ENCODE results near the gene CCDC39.
A peak's percentile ranks its signal among the peaks of the same experiment; 100 is the strongest.
"Not testable (repeated sequence)": the region's sequence is repeated elsewhere in the genome, so short reads cannot be mapped to it uniquely, and the experiment has no call there.

CCDC39 gene

DNA sequence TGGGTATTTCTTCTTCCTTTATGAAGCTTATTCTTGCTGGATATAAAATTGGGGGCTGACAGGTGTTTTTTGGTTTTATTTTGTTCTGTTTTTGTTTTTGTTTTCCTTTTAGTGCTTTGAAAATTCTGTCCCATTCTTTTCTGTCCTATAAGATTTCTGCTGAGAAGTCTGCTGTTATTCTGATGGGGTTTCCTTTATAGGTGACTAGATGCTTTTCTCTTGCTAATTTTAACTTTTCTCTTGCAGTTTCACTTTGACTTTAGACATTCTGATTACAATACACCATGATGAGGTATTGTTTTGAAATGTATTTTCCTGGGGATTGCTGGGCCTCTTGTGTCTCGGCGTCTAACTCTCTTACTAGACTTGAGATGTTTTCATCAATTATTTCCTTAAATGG is 54.6 kb downstream of the CCDC39 start:
- no peak for DNase-seq (ENCODE audit: low read depth in 3 of 3)

DNA sequence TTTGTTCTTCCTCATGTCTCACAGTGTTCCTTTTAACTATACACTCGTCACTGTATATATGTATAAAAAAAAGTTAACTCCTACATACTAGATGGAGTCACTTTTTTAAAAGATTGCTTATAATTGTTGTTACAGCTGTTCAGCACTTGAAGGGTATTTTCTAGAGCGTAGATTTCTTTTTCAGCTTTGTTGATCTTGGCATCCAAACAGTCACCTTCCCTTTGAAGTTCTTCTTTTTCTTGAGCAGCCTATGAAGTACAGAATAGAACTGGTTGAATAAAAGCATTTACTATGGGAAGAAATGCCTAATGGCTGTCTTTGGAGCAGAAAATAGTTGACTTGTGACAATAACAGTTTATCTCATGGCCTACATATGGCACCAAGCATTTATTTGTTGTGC is 59.6 kb downstream of the CCDC39 start:
- no peak for DNase-seq (ENCODE audit: low read depth in 3 of 3)

DNA sequence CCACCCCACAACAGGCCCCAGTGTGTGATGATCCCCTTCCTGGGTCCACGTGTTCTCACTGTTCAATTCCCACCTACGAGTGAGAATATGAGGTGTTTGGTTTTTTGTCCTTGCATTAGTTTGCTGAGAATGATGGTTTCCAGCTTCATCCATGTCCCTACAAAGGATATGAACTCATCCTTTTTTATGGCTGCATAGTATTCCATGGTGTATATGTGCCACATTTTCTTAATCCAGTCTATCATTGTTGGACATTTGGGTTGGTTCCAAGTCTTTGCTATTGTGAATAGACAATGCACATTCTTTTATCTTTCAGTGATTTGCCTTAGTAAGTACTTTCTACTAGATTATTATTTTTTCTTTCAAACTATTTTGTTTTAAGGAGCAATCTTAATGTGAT is 60.7 kb downstream of the CCDC39 start:
- not testable (repeated sequence) for DNase-seq (ENCODE audit: low read depth in 3 of 3)

DNA sequence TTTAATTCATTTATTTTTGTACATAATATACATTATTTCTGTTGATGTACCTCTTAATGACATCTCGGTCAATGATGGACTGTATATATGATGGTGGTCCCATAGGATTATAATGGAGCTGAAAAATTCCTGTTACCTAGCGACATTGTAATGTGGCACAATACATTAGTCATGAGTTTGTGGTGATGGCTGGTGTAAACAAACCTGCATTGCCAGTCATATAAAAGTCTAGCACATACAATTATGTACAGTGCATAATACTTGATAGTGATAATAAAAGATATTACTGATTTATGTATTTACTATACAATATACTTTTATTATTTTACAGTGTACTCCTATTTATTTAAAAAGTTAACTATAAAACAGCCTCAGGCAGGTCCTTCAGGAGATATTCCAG is 62.2 kb downstream of the CCDC39 start:
- DNase-seq (ENCODE audit: low read depth in 3 of 3): no peak

DNA sequence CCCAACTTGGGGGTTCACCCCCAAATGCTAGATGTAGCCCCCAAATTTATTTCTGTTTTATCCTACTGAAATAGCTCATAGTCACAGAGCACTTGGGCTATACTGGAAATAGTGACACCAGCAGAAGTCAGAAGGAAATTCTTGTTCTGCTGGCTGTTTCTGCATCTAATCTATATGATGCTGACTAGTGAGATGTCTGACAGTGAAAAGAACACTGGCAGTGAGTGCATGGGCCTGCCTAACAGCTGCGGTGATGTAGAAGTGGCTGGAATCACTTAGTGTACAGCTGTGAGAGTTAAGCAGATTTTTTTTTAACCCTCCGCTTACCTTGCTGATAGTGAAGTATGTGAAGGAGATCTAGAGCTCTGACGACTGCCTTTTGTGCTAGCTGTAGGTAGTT is 63.3 kb downstream of the CCDC39 start:
- no peak for DNase-seq (ENCODE audit: low read depth in 3 of 3)

DNA sequence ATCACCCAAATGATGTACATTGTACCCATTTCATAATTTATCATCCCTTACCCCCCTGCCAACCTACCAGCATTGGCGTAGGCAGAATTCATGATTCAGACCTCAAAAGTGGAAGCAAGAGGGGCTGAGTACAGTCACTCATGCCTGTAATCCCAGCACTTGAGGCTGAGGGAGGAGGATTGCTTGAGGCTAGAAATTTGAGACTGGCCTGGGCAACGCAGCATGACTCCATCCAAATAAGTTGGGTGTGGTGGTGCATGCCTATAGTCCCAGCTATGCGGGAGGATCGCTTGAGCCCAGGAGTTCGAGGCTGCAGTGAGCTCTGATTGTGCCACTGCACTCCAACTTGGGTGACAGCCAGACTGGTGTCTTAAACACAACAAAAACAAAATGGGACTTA is 66.9 kb downstream of the CCDC39 start:
- no peak for DNase-seq (ENCODE audit: low read depth in 3 of 3)

DNA sequence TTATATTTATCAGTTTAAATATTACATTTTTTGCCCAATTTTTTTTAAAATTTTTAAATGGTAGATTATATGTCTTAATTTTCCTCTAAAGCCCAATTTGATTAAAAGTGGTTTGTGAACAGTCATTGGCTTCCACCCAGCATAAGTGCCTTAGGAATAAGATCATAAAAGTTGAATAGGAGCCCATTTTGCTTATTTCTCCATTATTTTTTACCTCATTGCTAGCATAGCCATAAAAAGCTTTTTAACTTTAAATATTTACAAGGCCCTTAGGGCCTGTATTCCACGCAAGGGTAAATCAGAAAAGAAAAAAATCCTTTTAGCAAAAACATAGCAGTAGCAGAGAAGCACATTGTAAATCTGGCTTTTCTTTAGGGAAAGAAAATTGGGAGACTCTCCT is 68.3 kb downstream of the CCDC39 start:
- no peak for DNase-seq (ENCODE audit: low read depth in 3 of 3)

DNA sequence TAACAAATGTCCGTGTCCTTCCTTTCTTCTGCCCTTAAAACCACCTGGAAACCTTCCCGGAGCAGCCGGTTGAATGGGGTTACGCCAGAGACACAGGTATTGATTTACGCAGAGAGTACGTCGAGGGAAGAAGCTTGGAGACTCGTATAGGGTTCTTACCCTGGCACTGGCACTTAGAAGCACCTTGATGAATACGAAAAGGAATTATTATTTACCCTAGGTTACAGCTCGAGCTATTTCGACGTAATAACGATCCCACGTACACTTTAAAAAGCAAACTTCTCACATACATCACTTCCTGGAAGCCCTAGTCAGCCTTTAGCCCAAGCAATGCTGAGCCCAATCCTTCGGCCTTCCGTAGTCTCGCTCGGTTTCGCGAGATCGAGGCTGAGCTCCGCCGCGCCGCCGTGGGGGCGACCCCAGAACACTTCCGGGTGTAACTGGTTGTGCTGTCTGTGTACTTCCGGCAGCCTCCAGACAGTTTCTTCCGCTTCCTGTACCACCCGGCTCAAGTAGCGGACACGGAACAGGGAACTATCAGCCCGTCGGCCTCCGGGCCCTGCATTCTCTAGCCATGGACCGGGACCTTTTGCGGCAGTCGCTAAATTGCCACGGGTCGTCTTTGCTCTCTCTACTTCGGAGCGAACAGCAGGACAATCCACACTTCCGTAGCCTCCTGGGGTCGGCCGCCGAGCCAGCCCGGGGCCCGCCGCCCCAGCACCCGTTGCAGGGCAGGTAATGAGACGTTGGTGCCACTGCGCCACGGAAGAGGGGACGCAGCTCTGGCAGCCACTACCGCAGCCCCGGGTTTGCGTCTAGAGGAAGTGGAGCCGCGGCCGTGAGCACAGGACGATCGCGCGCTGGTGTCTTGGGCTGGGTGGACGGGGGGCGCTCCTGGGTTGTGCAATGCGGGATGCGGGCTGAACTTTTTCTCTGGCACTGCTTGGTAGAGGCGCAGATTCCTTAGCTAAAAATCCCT is 77.3 kb downstream of the CCDC39 start, which contains the start of gene TTC14:
TSS of gene TTC14 (plus strand) at position 476 of the 979 bp plus-strand sequence. CDS start at position 575, 99 bp downstream.
- DNase-seq (ENCODE audit: low read depth in 3 of 3): peak; percentile 84 to 91 (median 86)

DNA sequence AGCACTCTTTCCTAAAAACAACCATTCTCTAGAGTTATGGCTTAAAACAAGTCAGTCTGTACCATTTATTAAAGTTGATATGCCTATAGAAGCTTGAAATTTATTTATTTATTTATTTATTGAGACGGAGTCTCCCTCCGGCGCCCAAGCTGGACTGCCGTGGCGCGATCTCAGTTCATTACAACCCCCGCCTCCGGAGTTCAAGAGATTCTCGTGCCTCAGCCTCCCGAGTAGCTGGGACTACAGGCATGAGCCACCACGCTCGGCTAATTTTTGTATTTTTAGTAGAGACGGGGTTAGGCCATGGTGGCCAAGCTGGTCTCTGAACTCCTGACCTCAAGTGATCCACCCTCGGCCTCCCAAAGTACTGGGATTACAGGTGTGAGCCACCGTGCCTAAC is 78.8 kb downstream of the CCDC39 start:
- no peak for DNase-seq (ENCODE audit: low read depth in 3 of 3)

DNA sequence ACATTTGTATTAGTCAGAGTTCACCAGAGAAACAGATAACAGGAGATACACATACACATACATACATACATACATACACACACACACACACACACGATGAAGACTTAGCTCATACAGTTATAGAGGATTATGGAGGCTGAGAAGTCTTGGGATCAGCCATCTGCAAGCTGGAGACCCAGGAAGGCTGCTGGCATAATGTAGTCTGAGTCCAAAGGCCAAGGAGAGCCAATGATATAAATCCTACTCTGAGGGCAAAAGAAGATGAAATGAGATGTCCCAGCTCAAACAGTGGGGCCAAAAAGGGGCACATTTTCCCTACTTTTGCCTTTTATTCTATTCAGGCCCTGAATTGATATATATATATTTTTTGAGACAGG is 83.7 kb downstream of the CCDC39 start:
- DNase-seq (ENCODE audit: low read depth in 3 of 3): no peak

DNA sequence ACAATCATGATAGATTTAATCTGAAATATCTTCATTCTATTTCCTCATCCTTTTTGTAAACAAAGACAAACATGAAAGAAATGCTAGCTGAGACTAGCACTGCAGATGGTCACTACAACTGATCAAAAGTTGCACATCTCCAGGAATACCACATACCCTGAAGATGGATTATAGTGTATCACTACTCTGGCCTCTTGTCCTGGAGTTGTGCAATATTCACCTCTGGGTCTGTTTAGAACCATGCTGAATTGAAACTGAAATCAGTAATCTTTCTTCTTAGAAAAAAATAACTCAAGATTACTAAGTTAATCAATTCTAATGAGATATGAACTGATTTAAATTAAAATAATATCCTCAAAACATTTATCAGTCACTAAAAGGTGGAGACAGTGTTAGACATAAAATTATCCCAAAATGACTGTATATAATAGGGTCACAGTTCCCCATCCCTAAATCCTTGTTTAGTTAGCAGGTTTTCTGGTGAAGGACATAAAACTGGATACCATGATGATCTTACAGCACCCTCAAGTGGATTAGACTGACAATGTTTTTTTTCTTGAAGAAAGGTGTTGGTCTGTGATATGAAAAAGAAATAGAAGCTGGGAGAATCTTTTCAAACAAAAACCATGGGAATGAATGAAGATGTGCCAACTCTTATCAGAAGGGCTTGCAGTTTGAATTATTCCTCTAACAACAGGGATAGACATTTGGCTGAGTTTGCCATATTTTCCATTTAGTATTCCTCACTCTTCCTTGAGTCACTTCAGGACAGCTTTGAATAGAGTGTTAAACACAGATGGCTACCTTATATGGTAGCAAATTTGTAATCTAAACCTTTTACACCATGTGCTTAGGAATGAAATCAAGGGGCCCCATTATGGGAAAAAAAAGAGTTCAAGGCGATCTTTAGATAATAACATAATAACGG is 84.4 kb downstream of the CCDC39 start:
- DNase-seq (ENCODE audit: low read depth in 3 of 3): no peak

DNA sequence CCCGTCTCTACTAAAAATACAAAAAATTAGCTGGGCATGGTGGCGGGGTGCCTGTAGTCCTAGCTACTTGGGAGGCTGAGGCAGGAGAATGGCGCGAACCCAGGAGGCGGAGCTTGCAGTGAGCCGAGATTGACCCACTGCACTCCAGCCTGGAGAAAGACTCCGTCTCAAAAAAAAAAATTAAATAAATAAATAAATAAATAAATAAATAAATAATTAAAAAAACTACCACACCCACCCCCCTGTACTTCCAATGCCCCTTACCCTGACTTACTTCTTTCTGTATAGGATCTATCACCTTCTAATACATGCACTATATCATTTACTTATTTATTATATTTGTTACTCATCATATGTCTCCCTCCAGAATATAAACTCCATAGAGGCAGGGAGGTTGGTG is 85.7 kb downstream of the CCDC39 start:
- not testable (repeated sequence) for DNase-seq (ENCODE audit: low read depth in 3 of 3)

DNA sequence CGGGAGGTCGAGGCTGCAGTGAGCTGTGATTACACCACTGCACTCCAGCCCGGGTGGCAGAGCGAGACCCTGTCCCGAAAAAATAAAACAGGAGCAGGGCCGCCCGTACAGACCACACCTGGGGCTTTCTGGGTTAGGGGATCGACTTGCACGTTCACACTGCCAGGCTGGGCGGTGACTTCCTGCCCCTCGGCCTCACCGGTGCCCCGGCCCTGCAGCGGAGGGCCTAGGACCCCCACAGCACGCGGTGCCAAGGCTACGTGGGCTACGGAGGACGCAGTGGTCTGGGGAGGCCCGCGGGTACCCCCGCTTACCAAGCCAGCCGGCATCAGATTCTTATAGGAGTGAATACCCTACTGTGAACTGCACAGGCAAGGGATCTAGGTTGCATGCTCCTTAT is 88.9 kb downstream of the CCDC39 start:
- DNase-seq (ENCODE audit: low read depth in 3 of 3): no peak

DNA sequence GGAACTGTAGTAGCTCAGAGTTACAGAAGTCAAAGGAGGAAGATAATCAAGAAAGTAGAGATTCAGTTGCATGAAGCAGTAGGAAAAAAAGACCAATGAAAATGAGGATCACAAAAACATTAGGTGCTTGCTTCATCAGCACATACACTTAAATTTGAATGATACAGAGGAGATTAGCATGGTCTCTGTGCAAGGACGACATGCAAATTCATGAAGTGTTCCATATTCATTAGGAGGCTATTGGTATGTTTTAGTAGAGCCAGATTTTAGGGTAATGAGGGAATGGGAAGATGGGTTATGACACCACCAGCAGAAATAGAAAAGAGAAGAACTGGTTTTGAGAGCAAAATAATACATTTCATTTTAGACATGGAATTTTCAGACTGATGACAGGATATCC is 98.4 kb downstream of the CCDC39 start:
- no peak for DNase-seq (ENCODE audit: low read depth in 3 of 3)

DNA sequence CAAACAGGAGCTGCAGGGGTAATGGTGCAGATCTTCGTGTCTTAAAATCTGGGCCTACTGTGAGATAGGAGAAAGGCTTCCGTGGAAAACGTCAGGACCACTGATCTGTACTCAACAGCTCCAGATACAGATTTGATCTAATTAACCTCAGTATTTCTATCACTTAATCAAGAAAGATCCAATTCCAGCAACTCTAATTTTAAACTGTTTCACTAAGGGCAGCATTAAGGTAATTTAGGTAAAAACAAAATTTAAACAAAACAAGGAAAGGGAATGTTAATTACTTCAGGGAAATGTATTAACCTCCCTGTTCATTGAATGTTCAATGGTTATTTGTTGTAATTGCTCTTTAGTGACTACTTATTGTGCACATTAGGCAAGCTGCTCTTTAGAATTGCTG is 103.7 kb downstream of the CCDC39 start:
- DNase-seq (ENCODE audit: low read depth in 3 of 3): no peak

DNA sequence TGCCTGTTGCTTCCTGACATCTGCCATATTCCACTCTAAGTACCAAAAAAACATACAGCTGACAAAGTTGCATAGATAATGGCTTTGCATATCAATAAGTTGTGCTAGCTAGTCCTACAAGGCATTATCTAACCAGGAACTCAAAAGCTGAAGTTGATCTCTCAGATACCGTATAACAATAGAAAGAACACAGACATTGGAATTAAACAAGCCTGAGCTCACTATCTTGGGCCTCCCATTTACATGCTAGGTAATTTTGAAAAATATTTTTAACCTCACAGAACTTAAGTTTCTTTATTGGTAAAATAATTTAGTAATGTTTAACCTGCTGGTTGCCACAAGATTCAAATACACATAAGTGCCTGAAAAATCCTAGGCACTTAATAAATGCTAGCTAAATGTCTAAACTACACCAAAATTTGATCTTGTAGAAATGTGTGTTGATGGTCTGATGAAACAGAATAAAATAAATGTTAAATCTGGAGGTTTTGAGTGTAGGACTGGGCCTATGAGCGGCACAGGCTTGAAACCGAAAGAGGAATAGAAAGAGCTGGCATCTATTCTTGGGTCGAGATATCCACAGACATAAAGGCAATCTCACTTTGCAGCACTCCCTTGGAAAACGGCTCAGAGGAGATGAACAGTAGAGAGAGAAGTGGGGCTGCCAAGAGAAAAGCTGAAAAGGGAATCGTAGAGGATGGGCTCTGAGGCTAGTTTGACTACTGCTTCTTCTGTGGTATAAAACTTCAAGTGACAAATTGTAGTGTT is 107.3 kb downstream of the CCDC39 start:
- DNase-seq (ENCODE audit: low read depth in 3 of 3): no peak

DNA sequence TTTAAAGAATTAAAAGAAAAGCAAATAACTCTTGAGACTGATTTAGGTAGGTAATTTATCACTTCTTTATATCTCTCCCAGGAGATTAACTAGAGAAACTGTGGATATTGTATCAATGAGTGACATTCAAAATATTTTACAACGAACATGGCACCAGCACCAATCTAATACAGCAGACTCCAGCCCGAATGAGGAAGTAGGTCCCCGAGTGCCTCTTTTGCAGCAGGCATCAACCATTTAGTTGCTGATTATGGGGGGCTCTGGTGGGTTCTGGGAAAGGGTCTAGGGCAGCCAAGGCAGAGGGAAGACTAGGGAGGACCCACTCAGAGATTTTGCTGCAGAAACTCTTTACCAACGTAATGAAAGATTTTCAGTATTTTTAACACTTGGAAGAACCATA is 109.1 kb downstream of the CCDC39 start:
- no peak for DNase-seq (ENCODE audit: low read depth in 3 of 3)

DNA sequence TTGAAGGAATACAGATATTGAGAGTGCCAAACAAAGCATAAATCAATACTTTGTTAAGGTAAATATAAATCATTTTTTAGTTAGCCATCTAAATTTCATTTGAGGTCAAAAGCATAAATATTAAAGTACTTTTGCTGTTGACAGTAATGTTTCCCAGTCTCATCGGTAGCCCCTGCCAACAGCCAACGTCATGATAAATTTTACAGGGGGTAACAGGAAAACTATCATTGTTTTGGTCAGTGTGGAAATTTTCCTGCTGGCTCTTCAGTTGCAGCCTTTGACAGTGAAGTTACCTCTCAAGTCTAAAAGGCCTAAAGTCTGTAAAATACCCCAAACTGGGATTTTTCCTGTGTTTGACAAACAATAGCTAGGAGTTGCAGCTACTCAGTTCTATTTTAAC is 114.6 kb downstream of the CCDC39 start:
- DNase-seq (ENCODE audit: low read depth in 3 of 3): no peak

All from stimulated activated CD4-positive, alpha-beta T cell treated with anti-CD3 and anti-CD28 coated beads, TNF-alpha, amount 100 ng/mL, for 24 hours (primary cell).